Hepatocyte (in vitro differentiated cells): ENCODE measurements around the gene PDE6C.

Experiments
- CTCF ChIP-seq: fragments of 200-600 bp; sonication (generic); IDR thresholded peaks from 2 replicates; pipeline ENCODE4 v1.5.1; 2016; ENCODE audit warnings: antibody characterized with exemption, mild to moderate bottlenecking; ENCODE audit not compliant: poor library complexity
- EZH2 ChIP-seq: fragments of 200-600 bp; sonication (generic); IDR thresholded peaks from 2 replicates; pipeline ENCODE4 v1.6.1; 2016; ENCODE audit warnings: antibody characterized with exemption, mild to moderate bottlenecking, borderline replicate concordance
- EZH2phosphoT487 ChIP-seq: fragments of 200-600 bp; sonication (generic); IDR thresholded peaks from one replicate; pipeline ENCODE4 v1.6.1; 2018; ENCODE audit warnings: antibody characterized with exemption, mild to moderate bottlenecking, low read depth, moderate library complexity; ENCODE audit not compliant: unreplicated experiment, severe bottlenecking

- TF ChIP-seq CTCF (no peak), EZH2phosphoT487 (no peak), EZH2 (no peak)
Observed at GRCh38 chr10:93678386-93678785, 66.0 kb downstream of the PDE6C start.
